ENCODE measurements around the gene PRKCD. TPM values are rescaled to one million over a fixed set of nuclear protein-coding genes. Genes with fewer than 3 reads are reported as not detected.

The PRKCD gene
- total and polyA plus RNA-seq, 2 of the 4 experiments (the other 2 are of a cell fraction) = 4.3 to 19.0 TPM

GRCh38 chr3:53188720-53189119 is 27.7 kb downstream of the PRKCD start:
- no peak for DNase-seq
- no peak for TF ChIP-seq MXI1 (IDR thresholded peaks at IDR 0.05; ENCODE audit: borderline replicate concordance, low read depth, low read length)
- TF ChIP-seq RCOR1 (IDR thresholded peaks at IDR 0.05; ENCODE audit: insufficient replicate concordance, low read length) = no peak
- TF ChIP-seq MAFK (IDR thresholded peaks at IDR 0.05; ENCODE audit: low read depth, low read length) = no peak
- no peak for TF ChIP-seq FOS (IDR thresholded peaks at IDR 0.05; ENCODE audit: low read depth, low read length)
- TF ChIP-seq, protein P1, sequence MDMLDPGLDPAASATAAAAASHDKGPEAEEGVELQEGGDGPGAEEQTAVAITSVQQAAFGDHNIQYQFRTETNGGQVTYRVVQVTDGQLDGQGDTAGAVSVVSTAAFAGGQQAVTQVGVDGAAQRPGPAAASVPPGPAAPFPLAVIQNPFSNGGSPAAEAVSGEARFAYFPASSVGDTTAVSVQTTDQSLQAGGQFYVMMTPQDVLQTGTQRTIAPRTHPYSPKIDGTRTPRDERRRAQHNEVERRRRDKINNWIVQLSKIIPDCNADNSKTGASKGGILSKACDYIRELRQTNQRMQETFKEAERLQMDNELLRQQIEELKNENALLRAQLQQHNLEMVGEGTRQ (IDR thresholded peaks at IDR 0.05; ENCODE audit: low read depth, low read length) = no peak
- TF ChIP-seq NFE2L2 (IDR thresholded peaks at IDR 0.05; ENCODE audit: low read depth, low read length) = no peak
- no peak for TF ChIP-seq ELK1 (IDR thresholded peaks at IDR 0.05; ENCODE audit: borderline replicate concordance, low read depth, low read length)
- TF ChIP-seq, protein P2, sequence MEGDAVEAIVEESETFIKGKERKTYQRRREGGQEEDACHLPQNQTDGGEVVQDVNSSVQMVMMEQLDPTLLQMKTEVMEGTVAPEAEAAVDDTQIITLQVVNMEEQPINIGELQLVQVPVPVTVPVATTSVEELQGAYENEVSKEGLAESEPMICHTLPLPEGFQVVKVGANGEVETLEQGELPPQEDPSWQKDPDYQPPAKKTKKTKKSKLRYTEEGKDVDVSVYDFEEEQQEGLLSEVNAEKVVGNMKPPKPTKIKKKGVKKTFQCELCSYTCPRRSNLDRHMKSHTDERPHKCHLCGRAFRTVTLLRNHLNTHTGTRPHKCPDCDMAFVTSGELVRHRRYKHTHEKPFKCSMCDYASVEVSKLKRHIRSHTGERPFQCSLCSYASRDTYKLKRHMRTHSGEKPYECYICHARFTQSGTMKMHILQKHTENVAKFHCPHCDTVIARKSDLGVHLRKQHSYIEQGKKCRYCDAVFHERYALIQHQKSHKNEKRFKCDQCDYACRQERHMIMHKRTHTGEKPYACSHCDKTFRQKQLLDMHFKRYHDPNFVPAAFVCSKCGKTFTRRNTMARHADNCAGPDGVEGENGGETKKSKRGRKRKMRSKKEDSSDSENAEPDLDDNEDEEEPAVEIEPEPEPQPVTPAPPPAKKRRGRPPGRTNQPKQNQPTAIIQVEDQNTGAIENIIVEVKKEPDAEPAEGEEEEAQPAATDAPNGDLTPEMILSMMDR (conservative IDR thresholded peaks at IDR 0.05; ENCODE audit: low read depth, low read length) = no peak
- TF ChIP-seq RFX5 (IDR thresholded peaks at IDR 0.05; ENCODE audit: low read depth, low read length) = no peak
- no peak for TF ChIP-seq SMC3 (IDR thresholded peaks at IDR 0.05; ENCODE audit: low read depth, low read length)
- no peak for TF ChIP-seq RAD21 (IDR thresholded peaks at IDR 0.05; ENCODE audit: low read length)
- no peak for TF ChIP-seq CEBPB (IDR thresholded peaks at IDR 0.05; ENCODE audit: low read depth, low read length)
- no peak for TF ChIP-seq POLR2A (IDR thresholded peaks at IDR 0.05; ENCODE audit: low read depth, low read length)
- TF ChIP-seq CHD1 (IDR thresholded peaks at IDR 0.05; ENCODE audit: low read depth, low read length) = no peak
- no peak for TF ChIP-seq BHLHE40 (IDR thresholded peaks at IDR 0.05; ENCODE audit: low read depth, low read length)
- no peak for TF ChIP-seq MAZ (IDR thresholded peaks at IDR 0.05; ENCODE audit: borderline replicate concordance, low read depth, low read length)
- 98% methylated on average over 11 of the region's 13 CpGs; no CpG with 5 or more reads in 1 of the 2 experiments for WGBS, 2 experiments (ENCODE audit: extremely low coverage in 2 of 2, insufficient read length in 1 of 2)
- Histone ChIP-seq H2BK15ac (ENCODE audit: low read depth, low read length) (no peak overlapping the region), H2BK5ac (ENCODE audit: low read depth, low read length, poor library complexity, severe bottlenecking) (no peak overlapping the region), H4K20me1 (ENCODE audit: insufficient read depth, low read length) (peaks cover 6% of the 10 kb centered on the region; the same call in 1 of the 2 replicates), H3K56ac (ENCODE audit: extremely low read depth, insufficient read depth, low read length) (no peak overlapping the region), H3K27me3 (ENCODE audit: control insufficient read depth, insufficient read depth, low read length) (no peaks in the 10 kb centered on the region), H3K4me1 (ENCODE audit: control insufficient read depth, insufficient read depth, low read length) (peaks cover 4% of the 10 kb centered on the region; the same call in 1 of the 2 replicates), H3K27ac (ENCODE audit: insufficient read depth, low read length) (no peak overlapping the region), H3K9me1 (ENCODE audit: insufficient read depth, low read length) (peaks cover 5% of the 10 kb centered on the region; the same call in 1 of the 2 replicates), H3K4me2 (ENCODE audit: low read depth, low read length) (no peak overlapping the region), H4K5ac (ENCODE audit: low read depth, low read length) (no peak overlapping the region), H3K79me1 (ENCODE audit: low read depth in 1 of 2, low read length in 2 of 2) (no peaks in the 10 kb centered on the region), H3K4ac (ENCODE audit: low read depth, low read length) (no peak overlapping the region), H2AK5ac (ENCODE audit: low read depth, low read length) (no peak overlapping the region), H4K8ac (ENCODE audit: low read depth in 2 of 2, low read length in 2 of 2) (no peak overlapping the region), H3K23ac (ENCODE audit: low read depth, low read length) (no peak overlapping the region), H2BK20ac (ENCODE audit: low read depth, low read length) (no peak overlapping the region), H3K9ac (ENCODE audit: low read depth, low read length) (no peak overlapping the region), H3K36me3 (ENCODE audit: control insufficient read depth, insufficient read depth, low read length) (peaks cover 25% of the 10 kb centered on the region), H3K4me3 (ENCODE audit: insufficient read depth, low read depth, low read length) (no peak overlapping the region), H3K14ac (replicated peaks; ENCODE audit: low read depth, low read length) (no peak overlapping the region), H2BK120ac (ENCODE audit: low read depth, low read length) (no peak overlapping the region), H2AK9ac (replicated peaks; ENCODE audit: low read depth, low read length, poor library complexity) (no peak overlapping the region), H2AFZ (replicated peaks; ENCODE audit: low read length, poor library complexity) (no peak overlapping the region), H3K9me3 (ENCODE audit: control insufficient read depth, insufficient read depth, low read length) (no peaks in the 10 kb centered on the region), H4K91ac (ENCODE audit: insufficient read depth, low read depth, low read length) (no peak overlapping the region), H3K18ac (ENCODE audit: low read depth, low read length) (no peak overlapping the region)
- no TSS peak for BruUV-seq (replicated peaks)
- ATAC-seq (ENCODE audit: low read depth) = no peak
- in situ Hi-C loops (cut with MboI; ENCODE audit: low sequenced_read_pairs) = no loop called here
- intact Hi-C loops (cut with micrococcal nuclease) = no loop called here
- ChIA-PET POLR2A (ENCODE audit: unreplicated experiment) (no interaction called here), CTCF (no interaction called here)
- dilution Hi-C loops (cut with HindIII; ENCODE audit: low sequenced_read_pairs, unreplicated experiment) = no loop called here

All from IMR-90 (cell line).